Amygdala (tissue), 56 donors: Measurements from ENCODE around the gene RFNG.
"Not testable (repeated sequence)": the region's sequence is repeated elsewhere in the genome, so short reads cannot be mapped to it uniquely, and the experiment has no call there.

Experiments used
- DNase-seq, 56 donors: peaks; one replicate each; lab custom pipeline; 2025; lab: John Stamatoyannopoulos, UW

Gene RFNG

GRCh38 chr17:82049106-82049505 is 2.5 kb downstream of the RFNG start:
- no peak for DNase-seq

- DNase-seq, result no peak
These were observed 3.0 kb downstream of the RFNG start for GRCh38 chr17:82048571-82048971.

DNA sequence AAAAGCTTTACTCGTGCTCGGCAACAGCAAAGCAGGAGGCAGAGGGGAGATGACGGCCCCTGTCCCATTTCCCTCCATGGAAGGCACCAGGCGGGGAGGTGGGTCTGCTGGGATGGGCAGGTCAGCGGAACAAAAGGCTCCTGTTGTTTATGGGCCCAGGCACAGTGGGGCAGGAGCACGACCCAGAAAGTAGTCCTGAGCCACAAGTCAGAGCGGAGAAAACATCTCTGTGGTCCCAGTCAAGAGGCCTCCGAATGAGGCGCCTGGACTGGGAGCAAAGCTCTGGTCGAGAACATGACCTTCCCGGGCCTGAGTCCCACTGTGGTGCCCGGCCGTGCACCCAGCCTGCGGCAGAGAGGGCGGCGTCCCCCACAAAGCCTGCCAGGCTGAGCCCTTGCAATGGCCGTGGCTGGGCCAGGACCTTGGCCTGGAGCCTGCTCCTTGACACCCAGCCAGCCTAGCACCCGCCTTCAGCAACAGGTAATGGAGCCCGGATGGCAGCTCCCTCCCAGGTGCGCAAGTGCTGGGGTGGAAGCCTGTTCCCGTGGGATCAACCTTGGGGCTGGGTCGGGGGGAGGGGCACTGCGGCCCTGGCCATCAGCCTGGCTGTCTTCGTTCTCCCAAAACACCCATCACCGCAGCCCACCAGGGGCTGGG is 3.6 kb downstream of the RFNG start:
- no peak for DNase-seq

- no peak for DNase-seq
These were observed 4.2 kb downstream of the RFNG start for GRCh38 chr17:82047379-82047778.

- DNase-seq, result no peak
These were observed 4.7 kb downstream of the RFNG start for GRCh38 chr17:82046903-82047302.

- DNase-seq, result no peak
These were observed 5.6 kb downstream of the RFNG start for GRCh38 chr17:82045936-82046484.

GRCh38 chr17:82043507-82043906 is 8.1 kb downstream of the RFNG start:
- no peak for DNase-seq

DNA sequence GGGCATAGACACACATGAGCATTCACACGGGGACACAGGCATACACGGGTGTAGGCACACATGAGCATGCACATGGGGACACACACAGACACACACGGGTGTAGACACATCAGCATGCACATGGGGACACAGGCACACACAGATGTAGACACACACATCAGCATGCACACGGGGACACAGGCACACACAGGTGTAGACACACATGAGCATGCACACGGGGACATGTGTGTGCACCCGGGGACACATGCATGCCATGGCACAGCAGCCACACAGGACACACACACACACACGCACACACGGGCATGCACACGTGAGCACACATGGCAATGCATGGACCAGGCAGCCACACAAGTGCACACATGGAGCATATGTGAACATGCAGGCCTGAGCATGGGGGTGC is 9.0 kb downstream of the RFNG start:
- no peak for DNase-seq

- DNase-seq, result no peak
These were observed 10.3 kb downstream of the RFNG start for GRCh38 chr17:82041144-82041814.

DNA sequence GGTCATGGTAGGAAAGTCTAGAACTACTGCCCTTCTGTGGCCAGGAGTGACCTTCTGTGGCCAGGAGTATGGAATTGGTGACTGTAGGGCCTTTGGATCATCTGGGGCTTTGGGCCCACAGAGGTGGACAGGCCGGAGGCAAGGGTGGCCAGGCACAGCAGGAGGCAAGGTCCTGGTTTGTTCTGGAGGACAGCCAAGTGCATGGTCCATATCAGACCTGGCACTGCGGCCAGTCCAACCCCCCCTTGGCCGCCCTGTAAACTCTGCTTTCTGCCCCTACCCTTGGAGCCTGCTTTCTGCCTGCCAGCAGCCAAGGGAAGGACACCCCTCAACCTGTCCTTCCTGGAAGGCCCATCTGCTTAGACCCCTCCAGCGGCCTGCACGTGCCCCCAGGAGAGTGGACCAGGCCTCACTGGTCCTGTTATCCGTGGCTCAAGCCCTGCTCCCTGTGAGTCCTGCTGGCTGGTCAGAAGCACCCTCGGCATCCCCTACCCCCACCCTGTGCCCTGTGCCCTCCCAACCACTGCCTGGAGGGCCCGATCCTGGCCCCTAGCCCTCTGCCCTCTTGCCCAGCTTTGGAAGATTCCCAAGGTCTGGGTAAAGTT is 11.8 kb downstream of the RFNG start:
- DNase-seq, result no peak

DNA sequence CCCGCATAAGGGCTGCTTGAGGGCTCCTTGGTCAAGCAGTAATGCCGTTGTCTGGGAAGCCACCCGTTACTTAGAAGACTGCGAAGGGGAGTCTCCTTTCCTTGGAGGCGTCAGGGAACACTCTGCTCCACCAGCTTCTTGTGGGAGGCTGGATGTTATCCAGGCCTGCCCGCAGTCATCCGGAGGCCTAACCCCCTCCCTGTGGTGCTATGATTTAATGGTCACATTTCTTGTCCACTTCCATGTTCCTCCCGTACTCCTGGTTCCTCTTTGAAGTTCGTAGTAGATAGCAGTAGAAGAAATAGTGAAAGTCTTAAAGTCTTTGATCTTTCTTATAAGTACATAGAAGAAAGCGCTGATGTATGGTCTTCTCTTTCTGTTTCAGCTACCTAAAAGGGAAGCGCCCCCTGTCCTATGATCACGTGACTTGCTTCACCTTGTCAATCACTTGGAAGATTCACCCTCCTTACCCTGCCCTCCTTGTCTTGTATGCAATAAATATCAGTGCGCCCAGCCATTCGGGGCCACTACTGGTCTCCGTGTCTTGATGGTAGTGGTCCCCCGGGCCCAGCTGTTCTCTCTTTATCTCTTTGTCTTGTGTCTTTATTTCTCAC is 12.7 kb downstream of the RFNG start:
- DNase-seq, result not testable (repeated sequence)

GRCh38 chr17:82037889-82038195 is 13.8 kb downstream of the RFNG start:
- no peak for DNase-seq

- DNase-seq, result peak; percentile 67 to 99 (median 94)
These were observed 14.3 kb downstream of the RFNG start, which contains the start of gene DCXR for GRCh38 chr17:82037092-82037888. DCXR (minus strand) TSS chr17:82037697; CDS start chr17:82037682, 15 bp downstream.

DNA sequence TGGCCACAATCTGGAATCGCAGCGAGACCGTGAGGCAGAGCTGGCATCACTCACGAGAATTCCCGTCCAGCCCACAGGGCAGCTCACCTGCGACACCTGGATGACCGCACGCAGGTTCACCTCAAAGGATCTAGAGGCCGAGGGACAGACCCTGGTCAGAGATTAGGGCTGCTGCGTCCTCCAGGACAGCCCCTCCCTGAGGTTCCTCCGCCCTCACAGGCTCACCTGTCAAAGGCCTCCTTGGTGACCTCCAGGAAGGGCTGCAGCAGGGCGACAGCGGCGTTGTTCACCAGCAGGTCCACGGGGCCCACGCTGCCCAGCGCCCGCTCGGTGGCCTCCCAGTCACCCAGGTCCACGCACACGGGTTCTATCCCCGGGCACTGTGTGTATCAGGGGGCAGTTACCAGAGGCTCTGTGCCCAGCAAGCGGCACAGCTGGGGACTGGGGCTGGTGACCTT is 14.9 kb downstream of the RFNG start:
- DNase-seq, result no peak

- DNase-seq, result no peak
These were observed 15.5 kb downstream of the RFNG start for GRCh38 chr17:82035956-82036633.

- no peak for DNase-seq
These were observed 16.1 kb downstream of the RFNG start for GRCh38 chr17:82035488-82035887.

- DNase-seq, result no peak
These were observed 17.1 kb downstream of the RFNG start for GRCh38 chr17:82034371-82035011.

DNA sequence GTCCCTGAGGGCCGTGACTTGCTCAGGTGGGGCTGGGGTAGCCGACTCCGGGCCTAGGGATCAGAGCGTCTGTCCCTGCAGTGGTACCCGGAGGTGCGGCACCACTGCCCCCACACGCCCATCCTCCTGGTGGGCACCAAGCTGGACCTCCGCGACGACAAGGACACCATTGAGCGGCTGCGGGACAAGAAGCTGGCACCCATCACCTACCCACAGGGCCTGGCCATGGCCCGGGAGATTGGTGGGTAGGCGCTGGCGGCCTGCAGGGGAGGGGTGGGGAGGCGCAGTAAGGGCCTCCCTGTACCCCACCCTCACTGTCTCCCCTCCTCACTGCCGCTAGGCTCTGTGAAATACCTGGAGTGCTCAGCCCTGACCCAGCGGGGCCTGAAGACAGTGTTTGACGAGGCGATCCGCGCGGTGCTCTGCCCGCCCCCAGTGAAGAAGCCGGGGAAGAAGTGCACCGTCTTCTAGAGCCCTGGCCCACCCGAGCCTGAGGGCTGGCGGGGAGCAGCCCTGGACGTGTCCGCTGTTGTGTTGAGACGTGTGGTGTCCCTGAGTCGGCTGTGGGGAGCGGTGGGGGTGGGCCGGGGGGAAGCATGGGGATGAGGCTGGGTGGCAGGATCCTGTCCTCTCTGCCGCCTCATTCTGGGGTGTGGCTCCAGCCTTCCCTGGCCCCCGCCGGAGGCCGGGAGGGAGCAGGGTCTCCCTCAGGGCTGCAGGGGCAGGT is 18.1 kb downstream of the RFNG start:
- no peak for DNase-seq
